Activated naive CD8-positive, alpha-beta T cell treated with anti-CD3 and anti-CD28 coated beads, Interleukin-2, amount 10 ng/mL, durations not matched to agents 7 days and 5 days (primary cell): Measurements from ENCODE around the gene GPR65. TPM values are rescaled to one million over a fixed set of nuclear protein-coding genes. Genes with fewer than 3 reads are reported as not detected.

Source experiments
- ATAC-seq: fragments of 150-1000 bp; cut with Tn5 transposase; one replicate; pipeline ENCODE4 v1.10.0; 2021; ENCODE audit warnings: low read depth, moderate library complexity
- POLR2A ChIA-PET: fragments of 350-600 bp; sonication (Branson Sonifier 250); formaldehyde crosslinking; loops from one replicate; lab custom pipeline; 2021; ENCODE audit warnings: antibody characterized with exemption; lab: Charles Lee
- DNase-seq: peaks from one replicate; pipeline ENCODE4 v3.0.0; 2021
- H3K27ac Mint-ChIP-seq: one replicate; pipeline ENCODE4 v1.8.0; 2022; ENCODE audit warnings: mild to moderate bottlenecking, mixed read lengths
- H3K27me3 Mint-ChIP-seq: one replicate; pipeline ENCODE4 v1.8.0; 2022; ENCODE audit warnings: mild to moderate bottlenecking, moderate library complexity, mixed read lengths
- H3K36me3 Mint-ChIP-seq: one replicate; pipeline ENCODE4 v1.8.0; 2021; ENCODE audit warnings: mild to moderate bottlenecking, mixed read lengths
- H3K4me1 Mint-ChIP-seq: one replicate; pipeline ENCODE4 v1.8.0; 2021; ENCODE audit warnings: mixed read lengths
- H3K4me3 Mint-ChIP-seq: one replicate; pipeline ENCODE4 v1.8.0; 2022; ENCODE audit warnings: mild to moderate bottlenecking, moderate library complexity, mixed read lengths
- H3K9me3 Mint-ChIP-seq: one replicate; pipeline ENCODE4 v1.8.0; 2021; ENCODE audit warnings: mixed read lengths
- total RNA-seq, 2 experiments: library from RNA; stranded (reverse); gene quantifications; one replicate each; pipeline ENCODE4 v1.2.3, GENCODE V29; 2021

GPR65 gene
- total RNA-seq, 2 experiments from 2014 or later, result 23.2 to 23.6 TPM

DNA sequence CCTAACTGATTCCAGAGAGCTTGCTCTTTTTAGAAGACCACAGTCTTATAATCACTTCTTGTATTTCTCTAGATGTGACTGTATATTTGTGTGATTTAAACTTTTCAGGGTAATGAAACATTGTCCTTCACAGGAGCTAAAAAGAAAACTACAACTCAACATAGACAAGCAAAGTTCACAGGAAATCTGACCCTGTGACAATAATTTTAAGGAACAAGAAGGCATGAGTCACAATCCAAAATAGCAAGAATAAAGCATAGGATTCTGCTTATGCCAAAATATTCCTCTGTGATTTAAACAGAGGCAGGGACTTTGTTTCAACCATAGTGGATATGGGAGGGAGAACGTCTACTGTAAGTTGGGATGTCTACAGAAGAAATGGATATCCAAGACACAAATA lies 44.3 kb downstream of the GPR65 start:
- no peak overlapping the region for H3K4me3 Mint-ChIP-seq
- no peak overlapping the region for H3K27ac Mint-ChIP-seq
- DNase-seq, result no peak
- no peaks in the 10 kb centered on the region for H3K27me3 Mint-ChIP-seq
- H3K9me3 Mint-ChIP-seq, result peaks cover 7% of the 10 kb centered on the region
- POLR2A ChIA-PET, result no interaction called here
- no peak for ATAC-seq
- H3K4me1 Mint-ChIP-seq, result peaks cover 4% of the 10 kb centered on the region
- peaks cover 19% of the 10 kb centered on the region for H3K36me3 Mint-ChIP-seq

GRCh38 chr14:88049936-88050335 lies 45.0 kb downstream of the GPR65 start:
- peaks cover 7% of the 10 kb centered on the region for H3K9me3 Mint-ChIP-seq
- no peak overlapping the region for H3K4me3 Mint-ChIP-seq
- DNase-seq (no peak), ATAC-seq (no peak)
- peaks cover 3% of the 10 kb centered on the region for H3K27me3 Mint-ChIP-seq
- POLR2A ChIA-PET, result no interaction called here
- H3K36me3 Mint-ChIP-seq, result peaks cover 19% of the 10 kb centered on the region
- no peak overlapping the region for H3K27ac Mint-ChIP-seq
- peaks cover 4% of the 10 kb centered on the region for H3K4me1 Mint-ChIP-seq

GRCh38 chr14:88060576-88060975 lies 55.6 kb downstream of the GPR65 start:
- POLR2A ChIA-PET, result no interaction called here
- H3K4me3 Mint-ChIP-seq, result no peak overlapping the region
- no peaks in the 10 kb centered on the region for H3K4me1 Mint-ChIP-seq
- ATAC-seq (no peak), DNase-seq (no peak)
- H3K27me3 Mint-ChIP-seq, result no peaks in the 10 kb centered on the region
- H3K9me3 Mint-ChIP-seq, result peaks cover 8% of the 10 kb centered on the region
- peaks cover 3% of the 10 kb centered on the region for H3K36me3 Mint-ChIP-seq
- H3K27ac Mint-ChIP-seq, result no peak overlapping the region

GRCh38 chr14:88063811-88064210 lies 58.9 kb downstream of the GPR65 start:
- H3K36me3 Mint-ChIP-seq, result peaks cover 1% of the 10 kb centered on the region
- H3K27ac Mint-ChIP-seq, result no peak overlapping the region
- no peaks in the 10 kb centered on the region for H3K4me1 Mint-ChIP-seq
- H3K27me3 Mint-ChIP-seq, result no peaks in the 10 kb centered on the region
- DNase-seq (no peak), ATAC-seq (no peak)
- POLR2A ChIA-PET, result no interaction called here
- H3K4me3 Mint-ChIP-seq, result no peak overlapping the region
- H3K9me3 Mint-ChIP-seq, result peaks cover 6% of the 10 kb centered on the region

Other genes starting within 250 kb of the GPR65 start
- 10 to 100 TPM; 24.7 to 28.2 TPM for gene GALC, start 12.0 kb upstream of the GPR65 start, total RNA-seq